DMS79 (cell line): Measurements from ENCODE around the gene MROH2A.
"Not testable (repeated sequence)": the region's sequence is repeated elsewhere in the genome, so short reads cannot be mapped to it uniquely, and the experiment has no call there.

Source experiments
- DNase-seq: peaks from one replicate; lab custom pipeline; 2025; lab: John Stamatoyannopoulos, UW

Gene MROH2A

GRCh38 chr2:233857511-233858141 is 79.5 kb downstream of the MROH2A start:
- no peak for DNase-seq

- DNase-seq, result no peak
These were observed 80.2 kb downstream of the MROH2A start for GRCh38 chr2:233858331-233858730.

- DNase-seq, result no peak
These were observed 84.2 kb downstream of the MROH2A start for GRCh38 chr2:233862261-233862768.

- DNase-seq, result no peak
These were observed 87.7 kb downstream of the MROH2A start for GRCh38 chr2:233865838-233866237.

- no peak for DNase-seq
These were observed 88.3 kb downstream of the MROH2A start for GRCh38 chr2:233866479-233866878.

- peak; percentile 13 for DNase-seq
These were observed 89.9 kb downstream of the MROH2A start, which contains the start of gene MSL3B for GRCh38 chr2:233867993-233868532. Gene MSL3B, minus strand, starts transcription at chr2:233868386.

GRCh38 chr2:233871432-233871831 is 93.3 kb downstream of the MROH2A start:
- DNase-seq, result no peak

GRCh38 chr2:233872125-233872524 is 94.0 kb downstream of the MROH2A start:
- not testable (repeated sequence) for DNase-seq

- no peak for DNase-seq
These were observed 104.2 kb downstream of the MROH2A start for GRCh38 chr2:233882353-233882752.
